GM12872 (cell line): ENCODE data around the gene STON1.

ENCODE experiments used
- TF ChIP-seq, protein P1 (sequence below): IDR thresholded peaks from 3 replicates; pipeline ENCODE4 v1.5.1; 2011; ENCODE audit warnings: low read depth, mild to moderate bottlenecking, low read length, moderate library complexity; ENCODE audit not compliant: insufficient read depth

Gene STON1

DNA sequence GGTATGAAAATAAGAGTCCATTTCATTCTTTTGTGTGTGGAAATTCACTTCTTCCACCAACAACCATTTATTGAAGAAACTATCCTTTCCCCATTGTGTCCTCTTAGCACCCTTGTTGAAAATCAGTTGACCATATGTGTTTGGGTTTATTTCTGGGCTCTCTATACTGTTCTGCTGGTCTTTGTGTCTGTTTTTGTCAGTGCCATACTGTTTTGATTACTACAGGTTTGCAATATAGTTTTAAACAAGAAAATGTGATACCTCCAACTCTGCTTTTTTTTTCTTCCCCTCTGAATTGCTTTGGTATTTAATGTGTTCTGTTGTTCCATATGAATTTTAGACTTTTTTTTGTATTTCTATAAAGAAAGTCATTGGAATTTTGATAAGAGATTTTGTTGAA is 96.1 kb downstream of the STON1 start:
- TF ChIP-seq, protein P1, sequence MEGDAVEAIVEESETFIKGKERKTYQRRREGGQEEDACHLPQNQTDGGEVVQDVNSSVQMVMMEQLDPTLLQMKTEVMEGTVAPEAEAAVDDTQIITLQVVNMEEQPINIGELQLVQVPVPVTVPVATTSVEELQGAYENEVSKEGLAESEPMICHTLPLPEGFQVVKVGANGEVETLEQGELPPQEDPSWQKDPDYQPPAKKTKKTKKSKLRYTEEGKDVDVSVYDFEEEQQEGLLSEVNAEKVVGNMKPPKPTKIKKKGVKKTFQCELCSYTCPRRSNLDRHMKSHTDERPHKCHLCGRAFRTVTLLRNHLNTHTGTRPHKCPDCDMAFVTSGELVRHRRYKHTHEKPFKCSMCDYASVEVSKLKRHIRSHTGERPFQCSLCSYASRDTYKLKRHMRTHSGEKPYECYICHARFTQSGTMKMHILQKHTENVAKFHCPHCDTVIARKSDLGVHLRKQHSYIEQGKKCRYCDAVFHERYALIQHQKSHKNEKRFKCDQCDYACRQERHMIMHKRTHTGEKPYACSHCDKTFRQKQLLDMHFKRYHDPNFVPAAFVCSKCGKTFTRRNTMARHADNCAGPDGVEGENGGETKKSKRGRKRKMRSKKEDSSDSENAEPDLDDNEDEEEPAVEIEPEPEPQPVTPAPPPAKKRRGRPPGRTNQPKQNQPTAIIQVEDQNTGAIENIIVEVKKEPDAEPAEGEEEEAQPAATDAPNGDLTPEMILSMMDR, result no peak

DNA sequence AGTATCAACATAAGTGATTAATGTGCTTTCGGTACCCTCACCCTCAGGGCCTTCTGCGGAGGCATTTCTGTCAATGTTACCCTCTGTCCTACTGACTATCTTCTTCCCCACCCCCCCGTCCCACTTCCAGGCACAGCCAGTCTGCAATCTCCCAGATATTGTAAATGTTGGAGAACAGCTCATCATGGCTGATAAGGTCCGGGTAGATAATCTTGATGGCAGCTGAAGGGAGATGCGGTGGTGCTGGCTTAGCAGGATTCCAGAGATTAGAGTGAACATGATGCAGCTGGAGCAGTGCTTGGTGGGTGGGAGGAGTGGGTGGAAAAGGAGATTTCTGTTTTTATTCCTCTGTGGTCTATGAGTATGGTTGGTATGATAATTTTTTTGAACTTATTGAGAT is 103.2 kb downstream of the STON1 start:
- TF ChIP-seq, protein P1, result no peak

DNA sequence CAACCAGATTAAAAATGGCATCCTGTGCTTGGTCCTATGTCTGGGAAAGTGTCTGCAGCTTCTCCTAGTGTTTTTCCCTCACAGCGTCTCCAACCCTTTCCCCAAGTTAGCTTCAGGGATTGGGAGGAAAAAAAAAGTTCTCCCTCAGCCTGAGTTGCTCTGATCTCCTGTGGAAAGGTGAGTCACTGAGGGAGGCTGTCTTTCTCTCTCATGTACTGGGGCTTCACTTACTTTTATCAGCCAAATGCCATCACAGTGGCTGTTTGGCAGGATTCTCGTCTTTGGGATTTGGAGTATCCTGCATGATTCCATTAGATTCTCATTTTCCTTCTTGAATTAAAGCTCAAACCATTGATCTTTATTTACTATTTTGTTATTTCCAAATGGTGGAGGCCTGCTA is 105.8 kb downstream of the STON1 start:
- TF ChIP-seq, protein P1, result no peak

DNA sequence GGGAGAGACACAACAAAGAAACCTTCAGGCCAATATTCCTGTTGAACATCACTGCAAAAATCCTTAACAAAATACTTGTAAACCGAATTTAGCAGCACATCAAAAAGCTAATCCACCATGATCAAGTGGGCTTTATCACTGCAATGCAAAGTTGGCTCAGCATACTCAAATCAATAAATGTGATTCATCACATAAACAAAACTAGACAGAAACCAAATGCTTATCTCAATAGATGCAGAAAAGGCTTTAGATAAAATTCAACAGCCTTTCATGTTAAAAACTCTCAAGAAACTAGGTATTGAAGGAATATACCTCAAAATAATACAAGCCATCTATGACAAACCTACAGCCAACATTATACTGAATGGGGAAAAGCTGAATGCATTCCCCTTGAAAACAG is 108.3 kb downstream of the STON1 start:
- TF ChIP-seq, protein P1, result no peak
